CD4-positive, CD25-positive, alpha-beta regulatory T cell (primary cell): Measurements from ENCODE around the gene RANBP3. TPM values are rescaled to one million over a fixed set of nuclear protein-coding genes. Genes with fewer than 3 reads are reported as not detected.
"Not testable (repeated sequence)": the region's sequence is repeated elsewhere in the genome, so short reads cannot be mapped to it uniquely, and the experiment has no call there.

ENCODE experiments used
- ATAC-seq, 2 donors: fragments of 150-1000 bp; cut with Tn5 transposase; one replicate each; pipeline ENCODE4 v1.10.0; 2021; ENCODE audit warnings: low read depth in 2 of 2, moderate number of reproducible peaks in 2 of 2, moderate library complexity in 1 of 2
- DNase-seq, 3 donors: peaks; one replicate each; pipeline versions ENCODE4 v3.0.0 to v3.0.0-alpha.2; 2012 to 2022; ENCODE audit warnings: mixed read lengths in 1 of 3
- H3K27ac ChIP-seq: one replicate; pipeline ENCODE4 v1.7.0; 2013; ENCODE audit warnings: mild to moderate bottlenecking, low read length; ENCODE audit not compliant: insufficient read depth, poor library complexity, severe bottlenecking
- H3K27me3 ChIP-seq: one replicate; pipeline ENCODE4 v1.7.0; 2013; ENCODE audit warnings: low read length; ENCODE audit not compliant: control insufficient read depth, insufficient read depth
- H3K36me3 ChIP-seq: one replicate; pipeline ENCODE4 v1.7.0; 2013; ENCODE audit warnings: mild to moderate bottlenecking, low read length, moderate library complexity; ENCODE audit not compliant: control insufficient read depth, insufficient read depth
- H3K4me1 ChIP-seq: 2 replicates; pipeline ENCODE4 v1.7.0; 2013; ENCODE audit warnings: mild to moderate bottlenecking, low read length; ENCODE audit not compliant: insufficient read depth, control insufficient read depth, poor library complexity, severe bottlenecking
- H3K4me3 ChIP-seq: one replicate; pipeline ENCODE4 v1.7.0; 2013; ENCODE audit warnings: low read depth, mild to moderate bottlenecking, low read length, moderate library complexity
- H3K9me3 ChIP-seq, 2 experiments: 1 replicate in 1 of 2; 2 replicates in 1 of 2; pipeline ENCODE4 v1.7.0; 2013; ENCODE audit warnings: low read length in 2 of 2, mild to moderate bottlenecking in 1 of 2, moderate library complexity in 1 of 2; ENCODE audit not compliant: control insufficient read depth in 2 of 2
- H3K27ac Mint-ChIP-seq, 3 donors: one replicate each; pipeline ENCODE4 v1.8.0; 2020 to 2022; ENCODE audit warnings: mild to moderate bottlenecking in 3 of 3, mixed read lengths in 3 of 3, moderate library complexity in 2 of 3
- H3K27me3 Mint-ChIP-seq: one replicate; pipeline ENCODE4 v1.8.0; 2022; ENCODE audit warnings: mild to moderate bottlenecking, mixed read lengths
- H3K36me3 Mint-ChIP-seq: one replicate; pipeline ENCODE4 v1.8.0; 2020; ENCODE audit warnings: mixed read lengths
- H3K4me1 Mint-ChIP-seq, 4 donors: one replicate each; pipeline ENCODE4 v1.8.0; 2020 to 2022; ENCODE audit warnings: mixed read lengths in 4 of 4, mild to moderate bottlenecking in 1 of 4
- H3K4me3 Mint-ChIP-seq, 4 donors: one replicate each; pipeline ENCODE4 v1.8.0; 2020 to 2022; ENCODE audit warnings: mild to moderate bottlenecking in 4 of 4, mixed read lengths in 4 of 4, moderate library complexity in 3 of 4
- H3K9me3 Mint-ChIP-seq, 7 donors: one replicate each; pipeline ENCODE4 v1.8.0; 2020 to 2022; ENCODE audit warnings: mixed read lengths in 7 of 7, mild to moderate bottlenecking in 3 of 7, moderate library complexity in 2 of 7
- polyA plus RNA-seq, 4 donors: library from polyadenylated mRNA; unstranded; fragments of 300-500 nt; fragmentation: Illumina TruSeq; gene quantifications; one replicate each; pipeline ENCODE4 v1.2.3, GENCODE V29; 2021
- total RNA-seq: library from RNA; stranded (reverse); gene quantifications from one replicate; pipeline ENCODE4 v1.2.3, GENCODE V29; 2022

Gene RANBP3
- total and polyA plus RNA-seq, 5 donors from 2014 or later = 8.0 to 106 (median 11.1) TPM

- Histone ChIP-seq H3K4me3 (no peak overlapping the region), H3K4me1 (no peaks in the 10 kb centered on the region)
Observed at GRCh38 chr19:5877427-5877826, 100.5 kb downstream of the RANBP3 start.

DNA sequence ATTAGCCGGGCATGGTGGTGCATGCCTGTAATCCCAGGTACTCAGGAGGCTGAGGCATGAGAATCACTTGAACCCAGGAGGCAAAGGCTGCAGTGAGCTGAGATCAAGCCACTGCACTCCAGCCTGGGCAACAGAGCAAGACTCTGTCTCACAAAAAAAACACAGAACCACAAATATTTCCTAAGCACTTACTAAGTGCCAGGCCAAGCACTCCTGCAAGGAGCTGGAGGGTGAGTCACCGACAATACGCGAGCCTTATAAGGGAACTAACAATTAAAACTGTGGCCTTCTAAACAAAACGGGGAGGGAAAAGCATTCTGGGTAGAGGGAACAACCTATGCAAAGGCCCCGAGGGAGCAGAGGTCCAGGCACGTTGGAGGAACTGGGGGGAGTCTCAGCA, 103.4 kb downstream of the RANBP3 start:
- not testable (repeated sequence) for H3K36me3 Mint-ChIP-seq, H3K4me3 ChIP-seq, H3K27me3 ChIP-seq, ATAC-seq, H3K27me3 Mint-ChIP-seq, H3K4me1 ChIP-seq, H3K36me3 ChIP-seq, H3K27ac ChIP-seq, H3K9me3 Mint-ChIP-seq, DNase-seq, H3K27ac Mint-ChIP-seq, H3K4me1 Mint-ChIP-seq, H3K4me3 Mint-ChIP-seq, H3K9me3 ChIP-seq

More at GRCh38 chr19:5877427-5877826, 100.5 kb downstream of the RANBP3 start:
- Histone ChIP-seq H3K9me3 (no peaks in the 10 kb centered on the region), H3K36me3 (no peaks in the 10 kb centered on the region), H3K27me3 (no peaks in the 10 kb centered on the region), H3K27ac (no peak overlapping the region)
- H3K27me3 Mint-ChIP-seq = peaks cover 5% of the 10 kb centered on the region
- H3K36me3 Mint-ChIP-seq = no peaks in the 10 kb centered on the region
- H3K4me3 Mint-ChIP-seq = no peak overlapping the region
- H3K27ac Mint-ChIP-seq = no peak overlapping the region
- ATAC-seq = no peak
- no peak for DNase-seq
- peaks cover 0 to 2% (median 0%) of the 10 kb centered on the region in 7 donors for H3K9me3 Mint-ChIP-seq
- no peaks in the 10 kb centered on the region for H3K4me1 Mint-ChIP-seq

DNA sequence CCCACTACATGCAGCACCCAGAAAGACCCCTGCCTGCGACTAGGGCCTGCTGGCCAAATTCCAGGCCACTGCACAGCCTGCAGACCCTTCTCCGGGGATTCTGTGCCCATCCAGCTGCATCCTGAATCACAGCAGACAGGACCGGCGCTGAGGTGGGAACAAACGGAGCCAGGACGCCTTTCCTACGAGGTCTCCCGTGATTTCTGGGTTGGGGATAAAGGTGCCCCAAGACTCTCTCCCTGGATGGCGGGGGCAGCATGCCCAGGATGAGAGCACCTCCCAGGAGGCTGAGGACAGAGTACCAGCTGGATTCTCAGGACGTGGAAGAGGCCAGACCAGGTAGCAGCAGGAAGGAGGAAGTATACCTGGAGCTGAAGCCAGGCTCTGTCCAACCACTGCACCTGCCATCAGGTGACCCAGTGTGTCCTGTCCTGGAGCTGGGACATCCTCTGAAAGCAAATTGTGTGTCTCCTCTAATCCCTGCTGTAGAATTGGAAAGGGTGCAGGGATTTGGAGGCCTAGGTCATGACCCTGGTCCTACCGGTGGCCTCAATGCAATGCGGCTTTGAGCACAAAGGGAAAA, 104.2 kb downstream of the RANBP3 start:
- DNase-seq (no peak), ATAC-seq (no peak)
- Mint-ChIP-seq H3K4me1 (no peaks in the 10 kb centered on the region), H3K9me3 (peaks cover 0 to 2% (median 0%) of the 10 kb centered on the region in 7 donors), H3K27ac (no peak overlapping the region), H3K27me3 (no peaks in the 10 kb centered on the region), H3K36me3 (no peaks in the 10 kb centered on the region), H3K4me3 (no peak overlapping the region)
- Histone ChIP-seq H3K9me3 (no peaks in the 10 kb centered on the region), H3K36me3 (no peaks in the 10 kb centered on the region), H3K27me3 (no peaks in the 10 kb centered on the region), H3K4me3 (no peak overlapping the region), H3K27ac (no peak overlapping the region), H3K4me1 (no peaks in the 10 kb centered on the region)

GRCh38 chr19:5870986-5871394, 107.0 kb downstream of the RANBP3 start:
- no peaks in the 10 kb centered on the region for H3K36me3 Mint-ChIP-seq
- H3K4me3 Mint-ChIP-seq = no peak overlapping the region
- Histone ChIP-seq H3K4me1 (no peaks in the 10 kb centered on the region), H3K9me3 (no peaks in the 10 kb centered on the region), H3K27me3 (no peaks in the 10 kb centered on the region), H3K27ac (no peak overlapping the region), H3K4me3 (no peak overlapping the region), H3K36me3 (no peaks in the 10 kb centered on the region)
- H3K4me1 Mint-ChIP-seq = no peaks in the 10 kb centered on the region
- peak overlapping the region in 1 of 3 donors; percentile 48 for H3K27ac Mint-ChIP-seq
- ATAC-seq = no peak
- no peak for DNase-seq
- H3K27me3 Mint-ChIP-seq = no peaks in the 10 kb centered on the region
- peaks cover 0 to 2% (median 0%) of the 10 kb centered on the region in 7 donors for H3K9me3 Mint-ChIP-seq

- Mint-ChIP-seq H3K27me3 (no peaks in the 10 kb centered on the region), H3K4me3 (no peak overlapping the region), H3K27ac (peak overlapping the region in 1 of 3 donors; percentile 79), H3K4me1 (no peaks in the 10 kb centered on the region), H3K9me3 (peaks cover 0 to 2% (median 0%) of the 10 kb centered on the region in 7 donors), H3K36me3 (no peaks in the 10 kb centered on the region)
- Histone ChIP-seq H3K4me3 (no peak overlapping the region), H3K4me1 (no peaks in the 10 kb centered on the region), H3K27ac (no peak overlapping the region), H3K27me3 (no peaks in the 10 kb centered on the region), H3K36me3 (no peaks in the 10 kb centered on the region), H3K9me3 (no peaks in the 10 kb centered on the region)
- ATAC-seq = no peak
- no peak for DNase-seq
Observed at GRCh38 chr19:5867201-5868136, 110.5 kb downstream of the RANBP3 start.

Other genes with a start within 250 kb of the RANBP3 start
- 3.5 TPM for gene PRR22, start 193.4 kb downstream of the RANBP3 start, total RNA-seq
- gene PRR22, start 193.4 kb downstream of the RANBP3 start, polyA plus RNA-seq = not detected
- gene DUS3L, start 187.0 kb downstream of the RANBP3 start, total RNA-seq = 129 TPM
- 10 to 100 TPM; 25.4 to 38.3 (median 31.8) TPM for gene DUS3L, start 187.0 kb downstream of the RANBP3 start, polyA plus RNA-seq
- not detected for gene NRTN, start 173.1 kb downstream of the RANBP3 start, total RNA-seq
- gene NRTN, start 173.1 kb downstream of the RANBP3 start, polyA plus RNA-seq = under 1 TPM in 2 of 4 donors, not detected in 2; 0.21 to 0.68 TPM
- gene FUT6, start 138.4 kb downstream of the RANBP3 start, total RNA-seq = not detected
- gene FUT6, start 138.4 kb downstream of the RANBP3 start, polyA plus RNA-seq = not detected
- gene FUT3, start 126.7 kb downstream of the RANBP3 start, total RNA-seq = not detected
- gene FUT3, start 126.7 kb downstream of the RANBP3 start, polyA plus RNA-seq = not detected
- 3.7 TPM for gene FUT5, start 107.6 kb downstream of the RANBP3 start, total RNA-seq
- under 1 TPM in 2 of 4 donors, not detected in 2; 0.11 to 0.14 TPM for gene FUT5, start 107.6 kb downstream of the RANBP3 start, polyA plus RNA-seq
- gene NDUFA11, start 74.3 kb downstream of the RANBP3 start, total RNA-seq = 120 TPM
- gene NDUFA11, start 74.3 kb downstream of the RANBP3 start, polyA plus RNA-seq = 100 to 1,000 TPM; 408 to 499 (median 465) TPM
- 25.0 TPM for gene VMAC, start 73.3 kb downstream of the RANBP3 start, total RNA-seq
- 1 to 10 TPM; 4.9 to 9.5 (median 7.5) TPM for gene VMAC, start 73.3 kb downstream of the RANBP3 start, polyA plus RNA-seq
- gene CAPS, start 63.9 kb downstream of the RANBP3 start, total RNA-seq = 38.8 TPM
- gene CAPS, start 63.9 kb downstream of the RANBP3 start, polyA plus RNA-seq = 1 to 10 TPM; 1.2 to 3.1 (median 2.8) TPM
- gene RFX2, start 132.4 kb upstream of the RANBP3 start, total RNA-seq = 3.3 TPM
- 1 to 10 TPM; 1.3 to 3.0 (median 1.9) TPM for gene RFX2, start 132.4 kb upstream of the RANBP3 start, polyA plus RNA-seq
- not detected for gene ACSBG2, start 157.5 kb upstream of the RANBP3 start, total RNA-seq
- not detected for gene ACSBG2, start 157.5 kb upstream of the RANBP3 start, polyA plus RNA-seq